Measurements from ENCODE around the gene PCDHGA1.
"Not testable (repeated sequence)": the region's sequence is repeated elsewhere in the genome, so short reads cannot be mapped to it uniquely, and the experiment has no call there.

The PCDHGA1 gene

GRCh38 chr5:141431286-141431685 is 101.0 kb downstream of the PCDHGA1 start:
- peak; percentile 54 for DNase-seq (ENCODE audit: extremely low spot score)
- POLR2A ChIA-PET: no interaction called here
- no peak for TF ChIP-seq CTCF (IDR thresholded peaks at IDR 0.05; ENCODE audit: control extremely low read depth, extremely low read depth, low read depth, missing control alignments)
- CTCF ChIA-PET: interaction anchor here (1.3 to 4.7 kb wide), 13 partner anchors 10 to 135 kb away, joined by 3 to 24 read pairs (median 9); partner anchors contain the start of genes PCDHGA10, PCDHGA11, PCDHGA3 and PCDHGB7

- DNase-seq (ENCODE audit: extremely low spot score); POLR2A ChIA-PET; CTCF ChIA-PET: not testable (repeated sequence)
Measured at GRCh38 chr5:141432308-141432707, 102.0 kb downstream of the PCDHGA1 start.

GRCh38 chr5:141432726-141433125 is 102.4 kb downstream of the PCDHGA1 start:
- DNase-seq (ENCODE audit: extremely low spot score); POLR2A ChIA-PET; CTCF ChIA-PET: not testable (repeated sequence)

- ChIA-PET CTCF (interaction anchor here (0.8 to 1.4 kb wide), 2 partner anchors 13 to 26 kb away, joined by 4 read pairs; partner anchors contain the start of genes PCDHGA11 and PCDHGB6), POLR2A (no interaction called here)
- TF ChIP-seq CTCF (IDR thresholded peaks at IDR 0.05; ENCODE audit: control extremely low read depth, extremely low read depth, low read depth, missing control alignments): no peak
- DNase-seq (ENCODE audit: extremely low spot score): no peak
Measured at GRCh38 chr5:141434006-141434405, 103.7 kb downstream of the PCDHGA1 start.

- POLR2A ChIA-PET: no interaction called here
- CTCF ChIA-PET: interaction anchor here (1.2 to 1.6 kb wide), 4 partner anchors 16 to 127 kb away, joined by 3 to 5 read pairs (median 4); partner anchors contain the start of genes PCDHGA10 and PCDHGA11
- DNase-seq (ENCODE audit: extremely low spot score): no peak
- no peak for TF ChIP-seq CTCF (IDR thresholded peaks at IDR 0.05; ENCODE audit: control extremely low read depth, extremely low read depth, low read depth, missing control alignments)
Measured at GRCh38 chr5:141437221-141437620, 106.9 kb downstream of the PCDHGA1 start.

- ChIA-PET CTCF (interaction anchor here (1.4 kb wide), 1 partner anchor 118 kb away, joined by 3 read pairs; no protein-coding TSS in a partner anchor), POLR2A (no interaction called here)
- TF ChIP-seq CTCF (IDR thresholded peaks at IDR 0.05; ENCODE audit: control extremely low read depth, extremely low read depth, low read depth, missing control alignments): no peak
- no peak for DNase-seq (ENCODE audit: extremely low spot score)
Measured at GRCh38 chr5:141439411-141440141, 109.3 kb downstream of the PCDHGA1 start.

- POLR2A ChIA-PET: no interaction called here
- no peak for TF ChIP-seq CTCF (IDR thresholded peaks at IDR 0.05; ENCODE audit: control extremely low read depth, extremely low read depth, low read depth, missing control alignments)
- no peak for DNase-seq (ENCODE audit: extremely low spot score)
- CTCF ChIA-PET: no interaction called here
Measured at GRCh38 chr5:141440341-141440740, 110.0 kb downstream of the PCDHGA1 start.

All from GM10248 (cell line).